Measurements from ENCODE around the gene KIF13A.
"Not testable (repeated sequence)": the region's sequence is repeated elsewhere in the genome, so short reads cannot be mapped to it uniquely, and the experiment has no call there.

KIF13A gene

GRCh38 chr6:17998003-17998402 lies 10.6 kb upstream of the KIF13A start:
- DNase-seq: no peak

GRCh38 chr6:17995414-17995813 lies 8.0 kb upstream of the KIF13A start:
- no peak for DNase-seq

GRCh38 chr6:17994019-17994418 lies 6.6 kb upstream of the KIF13A start:
- no peak for DNase-seq

GRCh38 chr6:17988422-17988944 lies 1.0 kb upstream of the KIF13A start:
- no peak for DNase-seq

- DNase-seq: peak; percentile 23 to 40
Measured at GRCh38 chr6:17987697-17988421, 424 bp upstream of the KIF13A start.

GRCh38 chr6:17986656-17987446 lies 584 bp downstream of the KIF13A start:
- peak; percentile 7 to 16 for DNase-seq

GRCh38 chr6:17985934-17986655 lies 1.3 kb downstream of the KIF13A start:
- no peak for DNase-seq

GRCh38 chr6:17984812-17985670 lies 2.4 kb downstream of the KIF13A start:
- DNase-seq: no peak

- no peak for DNase-seq
Measured at GRCh38 chr6:17984399-17984798, 3.0 kb downstream of the KIF13A start.

GRCh38 chr6:17983730-17984129 lies 3.7 kb downstream of the KIF13A start:
- no peak for DNase-seq

GRCh38 chr6:17980329-17980728 lies 7.1 kb downstream of the KIF13A start:
- no peak for DNase-seq

- no peak for DNase-seq
Measured at GRCh38 chr6:17979479-17979878, 8.0 kb downstream of the KIF13A start.

- DNase-seq: not testable (repeated sequence)
Measured at GRCh38 chr6:17976258-17976657, 11.2 kb downstream of the KIF13A start.

GRCh38 chr6:17974570-17975368 lies 12.7 kb downstream of the KIF13A start:
- DNase-seq: no peak

GRCh38 chr6:17972978-17973622 lies 14.3 kb downstream of the KIF13A start:
- no peak for DNase-seq

GRCh38 chr6:17972074-17972952 lies 15.1 kb downstream of the KIF13A start:
- DNase-seq: no peak

GRCh38 chr6:17971128-17972073 lies 16.0 kb downstream of the KIF13A start:
- DNase-seq: no peak

- no peak for DNase-seq
Measured at GRCh38 chr6:17968876-17969275, 18.6 kb downstream of the KIF13A start.
